Endodermal cell (in vitro differentiated cells): ENCODE measurements around the gene GPR45. TPM values are rescaled to one million over a fixed set of nuclear protein-coding genes. Genes with fewer than 3 reads are reported as not detected.

ENCODE experiments used
- DNase-seq: peaks from one replicate; pipeline ENCODE4 v3.0.0-alpha.2; 2017
- H3K27ac ChIP-seq: 2 replicates; pipeline ENCODE4 v1.5.1; 2013; ENCODE audit warnings: mild to moderate bottlenecking, low read depth, low read length, moderate library complexity
- H3K27me3 ChIP-seq: 2 replicates; pipeline ENCODE4 v1.6.1; 2013; ENCODE audit warnings: mild to moderate bottlenecking, low read length, moderate library complexity; ENCODE audit not compliant: insufficient read depth, control insufficient read depth, poor library complexity, severe bottlenecking
- H3K36me3 ChIP-seq: 2 replicates; pipeline ENCODE4 v1.7.0; 2013; ENCODE audit warnings: mild to moderate bottlenecking, low read length, moderate library complexity; ENCODE audit not compliant: control insufficient read depth, insufficient read depth
- H3K4me1 ChIP-seq: one replicate; pipeline ENCODE4 v1.7.0; 2013; ENCODE audit warnings: low read length; ENCODE audit not compliant: control insufficient read depth, insufficient read depth
- H3K4me3 ChIP-seq: 2 replicates; pipeline ENCODE4 v1.5.1; 2013; ENCODE audit warnings: mild to moderate bottlenecking, low read length, moderate library complexity
- H3K9ac ChIP-seq: 2 replicates; pipeline ENCODE4 v1.6.1; 2013; ENCODE audit warnings: mild to moderate bottlenecking, low read length, moderate library complexity; ENCODE audit not compliant: poor library complexity, severe bottlenecking; ENCODE audit errors: extremely low read depth
- H3K9me3 ChIP-seq: 2 replicates; pipeline ENCODE4 v1.6.1; 2013; ENCODE audit warnings: mild to moderate bottlenecking, low read length, moderate library complexity; ENCODE audit not compliant: control insufficient read depth
- H3K27ac Mint-ChIP-seq: 2 replicates; pipeline ENCODE4 v1.8.0; 2020; ENCODE audit warnings: mixed read lengths
- H3K27me3 Mint-ChIP-seq: 2 replicates; pipeline ENCODE4 v1.8.0; 2021; ENCODE audit warnings: mild to moderate bottlenecking, mixed read lengths; ENCODE audit not compliant: insufficient read depth
- H3K36me3 Mint-ChIP-seq: 2 replicates; pipeline ENCODE4 v1.8.0; 2020; ENCODE audit warnings: low read depth, mixed read lengths
- H3K4me1 Mint-ChIP-seq: 2 replicates; pipeline ENCODE4 v1.8.0; 2020; ENCODE audit warnings: mixed read lengths
- H3K4me3 Mint-ChIP-seq: 2 replicates; pipeline ENCODE4 v1.8.0; 2020; ENCODE audit warnings: mild to moderate bottlenecking, moderate library complexity, mixed read lengths
- H3K9me3 Mint-ChIP-seq: 2 replicates; pipeline ENCODE4 v1.8.0; 2020; ENCODE audit warnings: mild to moderate bottlenecking, mixed read lengths
- WGBS, 2 experiments: methylation state at CpG; one replicate each; pipeline versions ENCODE4 v1.1.5 to v1.1.7; 2013; ENCODE audit warnings: missing lambda C conversion rate in 2 of 2, mixed read lengths in 1 of 2; ENCODE audit not compliant: insufficient coverage in 1 of 2, insufficient read length in 1 of 2; 5-methylcytosine and 5-hydroxymethylcytosine counted together
- long read RNA-seq, 4 experiments: library from polyadenylated mRNA in 2 of 4; library from RNA in 1 of 4; library from capped mRNA in 1 of 4; stranded (forward) in 3 of 4; unstranded in 1 of 4; transcript quantifications; one replicate each; pipeline ENCODE4 v2.0.0, GENCODE V29; 2020 to 2021; ENCODE audit warnings: inconsistent platforms in 1 of 4
- polyA plus RNA-seq, 2 experiments: library from polyadenylated mRNA; stranded (reverse); fragments of 50-300 nt; gene quantifications; one replicate each; pipeline ENCODE4 v1.2.3, GENCODE V29; 2013
- total RNA-seq, 2 donors: library from RNA; stranded (reverse); fragmentation: NEBNext Ultra II Directional in 1 of 2; extraction: Animal tissue kit (Norgen Biotek cat#: 25700) in 1 of 2; gene quantifications; 2 replicates in 1 of 2; 3 replicates in 1 of 2; pipeline ENCODE4 v1.2.1, GENCODE V29; 2021
- TF ChIP-seq, protein P1 (sequence below): fragments of 200-600 bp; sonication (generic); conservative IDR thresholded peaks from 2 replicates; pipeline ENCODE4 v1.5.0; 2021; ENCODE audit warnings: antibody characterized with exemption, mild to moderate bottlenecking

GPR45 gene, protein sequence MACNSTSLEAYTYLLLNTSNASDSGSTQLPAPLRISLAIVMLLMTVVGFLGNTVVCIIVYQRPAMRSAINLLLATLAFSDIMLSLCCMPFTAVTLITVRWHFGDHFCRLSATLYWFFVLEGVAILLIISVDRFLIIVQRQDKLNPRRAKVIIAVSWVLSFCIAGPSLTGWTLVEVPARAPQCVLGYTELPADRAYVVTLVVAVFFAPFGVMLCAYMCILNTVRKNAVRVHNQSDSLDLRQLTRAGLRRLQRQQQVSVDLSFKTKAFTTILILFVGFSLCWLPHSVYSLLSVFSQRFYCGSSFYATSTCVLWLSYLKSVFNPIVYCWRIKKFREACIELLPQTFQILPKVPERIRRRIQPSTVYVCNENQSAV
- total RNA-seq, result not detected
- 0.28 TPM for polyA plus RNA-seq (2013, experiment 1 of 2)
- polyA plus RNA-seq (2013, experiment 2 of 2), result not detected
- long read RNA-seq, experiment 1, result 0 reads
- long read RNA-seq, experiment 2, result 0 reads
- long read RNA-seq, experiment 3, result 0 reads
- long read RNA-seq, experiment 4, result 0 reads

DNA sequence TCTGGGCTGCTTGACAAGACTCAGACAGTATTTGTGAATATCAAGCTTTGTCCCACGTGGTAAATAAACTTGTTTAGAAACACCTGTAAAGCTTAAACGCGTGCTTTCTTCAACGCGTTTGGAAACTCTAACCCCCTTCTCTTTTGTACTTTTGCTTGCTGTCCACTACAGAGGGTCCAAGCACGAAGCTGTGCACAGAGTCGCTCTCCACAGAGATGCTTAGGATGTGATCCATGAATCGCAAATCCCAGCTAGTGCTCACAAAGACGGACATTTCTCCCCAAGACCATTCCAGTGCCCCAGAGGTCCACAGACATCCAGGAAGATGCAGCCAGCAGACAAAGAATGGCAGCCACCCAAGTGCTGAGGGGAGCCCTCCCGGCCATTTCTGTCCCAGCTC lies at the start of gene GPR45:
Gene GPR45 (plus strand): TSS at position 301 of the 400 bp plus-strand sequence. CDS start 116 bp downstream, outside the sequence.
- peaks cover 6% of the 10 kb centered on the region for H3K4me1 Mint-ChIP-seq

DNA sequence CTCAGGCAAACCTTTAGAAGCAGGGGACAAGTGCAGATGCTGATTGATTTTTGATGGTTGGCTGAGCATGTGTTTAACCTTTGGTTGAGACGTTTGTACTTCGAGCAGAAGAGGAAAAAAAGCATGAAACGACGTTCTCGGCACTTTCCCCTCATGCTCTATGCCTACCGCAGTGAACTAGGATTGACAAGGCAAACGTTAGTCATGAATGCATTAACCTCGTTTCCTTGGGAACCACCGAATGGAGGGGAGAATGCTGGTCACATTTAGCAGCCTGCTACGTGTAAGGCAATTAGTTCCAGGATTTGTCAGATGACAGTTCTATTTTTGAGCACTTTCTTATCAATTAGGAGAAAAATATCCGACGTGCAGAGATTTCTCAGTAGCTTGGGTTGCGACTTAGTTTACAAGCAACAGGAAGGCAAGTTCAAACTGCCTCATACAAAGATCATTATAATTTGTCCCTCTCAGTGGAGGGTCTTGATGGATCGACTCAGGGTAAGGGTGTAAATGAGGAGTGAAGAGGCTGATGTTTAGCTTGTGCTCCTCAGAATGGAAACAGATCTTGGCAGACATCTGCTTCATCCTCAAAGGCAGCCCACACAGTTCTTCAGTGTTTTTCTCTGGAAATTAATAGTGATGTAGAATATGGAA lies 47.4 kb upstream of the GPR45 start:
- TF ChIP-seq, protein P1, sequence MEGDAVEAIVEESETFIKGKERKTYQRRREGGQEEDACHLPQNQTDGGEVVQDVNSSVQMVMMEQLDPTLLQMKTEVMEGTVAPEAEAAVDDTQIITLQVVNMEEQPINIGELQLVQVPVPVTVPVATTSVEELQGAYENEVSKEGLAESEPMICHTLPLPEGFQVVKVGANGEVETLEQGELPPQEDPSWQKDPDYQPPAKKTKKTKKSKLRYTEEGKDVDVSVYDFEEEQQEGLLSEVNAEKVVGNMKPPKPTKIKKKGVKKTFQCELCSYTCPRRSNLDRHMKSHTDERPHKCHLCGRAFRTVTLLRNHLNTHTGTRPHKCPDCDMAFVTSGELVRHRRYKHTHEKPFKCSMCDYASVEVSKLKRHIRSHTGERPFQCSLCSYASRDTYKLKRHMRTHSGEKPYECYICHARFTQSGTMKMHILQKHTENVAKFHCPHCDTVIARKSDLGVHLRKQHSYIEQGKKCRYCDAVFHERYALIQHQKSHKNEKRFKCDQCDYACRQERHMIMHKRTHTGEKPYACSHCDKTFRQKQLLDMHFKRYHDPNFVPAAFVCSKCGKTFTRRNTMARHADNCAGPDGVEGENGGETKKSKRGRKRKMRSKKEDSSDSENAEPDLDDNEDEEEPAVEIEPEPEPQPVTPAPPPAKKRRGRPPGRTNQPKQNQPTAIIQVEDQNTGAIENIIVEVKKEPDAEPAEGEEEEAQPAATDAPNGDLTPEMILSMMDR, result no peak
- Mint-ChIP-seq H3K4me1 (peaks cover 14% of the 10 kb centered on the region), H3K36me3 (no peaks in the 10 kb centered on the region), H3K27me3 (no peaks in the 10 kb centered on the region), H3K27ac (no peak overlapping the region), H3K4me3 (no peak overlapping the region), H3K9me3 (peaks cover 33% of the 10 kb centered on the region)
- Histone ChIP-seq H3K4me3 (no peak overlapping the region), H3K36me3 (no peaks in the 10 kb centered on the region), H3K4me1 (no peaks in the 10 kb centered on the region), H3K9me3 (peaks cover 14% of the 10 kb centered on the region), H3K27ac (peak overlapping the region; percentile 32), H3K9ac (no peak overlapping the region), H3K27me3 (no peaks in the 10 kb centered on the region)
- 54 to 70% methylated on average over 10 to 14 of the region's 14 CpGs for WGBS, 2 experiments
- peak; percentile 47 for DNase-seq

More for the DNA sequence above, at the start of gene GPR45:
- Histone ChIP-seq H3K4me3 (no peak within 1 kb of the TSS), H3K27ac (no peak within 1 kb of the TSS), H3K9ac (no peak within 1 kb of the TSS), H3K36me3 (no peaks in the 10 kb centered on the region), H3K9me3 (no peaks in the 10 kb centered on the region), H3K27me3 (no peaks in the 10 kb centered on the region), H3K4me1 (no peaks in the 10 kb centered on the region)
- TF ChIP-seq, protein P1, result no peak
- Mint-ChIP-seq H3K36me3 (no peaks in the 10 kb centered on the region), H3K27me3 (peaks cover 32% of the 10 kb centered on the region), H3K27ac (no peak within 1 kb of the TSS), H3K4me3 (no peak within 1 kb of the TSS), H3K9me3 (no peaks in the 10 kb centered on the region)
- 92 to 97% methylated on average over 9 to 10 of the region's 10 CpGs for WGBS, 2 experiments
- no peak for DNase-seq

DNA sequence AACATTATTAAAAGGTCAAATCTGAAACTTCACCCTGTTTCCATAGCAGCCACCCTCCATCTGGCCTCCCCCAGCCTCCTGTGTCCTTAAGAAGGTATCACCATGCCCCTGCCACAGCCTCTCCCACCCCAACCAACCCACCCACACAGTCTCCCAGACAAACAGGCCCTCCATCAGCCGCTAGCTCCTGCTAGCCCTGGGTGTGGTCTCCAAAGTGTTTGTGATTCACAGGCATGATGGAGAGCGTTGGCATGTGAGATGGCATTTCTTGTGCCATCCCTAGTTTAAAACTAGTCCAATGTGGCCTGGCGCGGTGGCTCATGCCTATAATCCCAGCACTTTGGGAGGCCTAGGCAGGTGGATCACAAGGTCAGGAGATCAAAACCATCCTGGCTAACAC lies 44.9 kb upstream of the GPR45 start:
- H3K4me1 Mint-ChIP-seq, result peaks cover 16% of the 10 kb centered on the region
- Histone ChIP-seq H3K9ac (no peak overlapping the region), H3K4me1 (no peaks in the 10 kb centered on the region), H3K27me3 (no peaks in the 10 kb centered on the region), H3K9me3 (peaks cover 4% of the 10 kb centered on the region), H3K36me3 (no peaks in the 10 kb centered on the region), H3K27ac (no peak overlapping the region), H3K4me3 (no peak overlapping the region)
- 90 to 95% methylated on average over 3 to 4 of the region's 4 CpGs for WGBS, 2 experiments
- no peak overlapping the region for H3K27ac Mint-ChIP-seq
- peaks cover 26% of the 10 kb centered on the region for H3K9me3 Mint-ChIP-seq
- no peak overlapping the region for H3K4me3 Mint-ChIP-seq
- H3K27me3 Mint-ChIP-seq, result no peaks in the 10 kb centered on the region
- H3K36me3 Mint-ChIP-seq, result no peaks in the 10 kb centered on the region
- no peak for DNase-seq
- TF ChIP-seq, protein P1, result no peak
